ENCODE measurements around the gene AVPR2.

Gene AVPR2

DNA sequence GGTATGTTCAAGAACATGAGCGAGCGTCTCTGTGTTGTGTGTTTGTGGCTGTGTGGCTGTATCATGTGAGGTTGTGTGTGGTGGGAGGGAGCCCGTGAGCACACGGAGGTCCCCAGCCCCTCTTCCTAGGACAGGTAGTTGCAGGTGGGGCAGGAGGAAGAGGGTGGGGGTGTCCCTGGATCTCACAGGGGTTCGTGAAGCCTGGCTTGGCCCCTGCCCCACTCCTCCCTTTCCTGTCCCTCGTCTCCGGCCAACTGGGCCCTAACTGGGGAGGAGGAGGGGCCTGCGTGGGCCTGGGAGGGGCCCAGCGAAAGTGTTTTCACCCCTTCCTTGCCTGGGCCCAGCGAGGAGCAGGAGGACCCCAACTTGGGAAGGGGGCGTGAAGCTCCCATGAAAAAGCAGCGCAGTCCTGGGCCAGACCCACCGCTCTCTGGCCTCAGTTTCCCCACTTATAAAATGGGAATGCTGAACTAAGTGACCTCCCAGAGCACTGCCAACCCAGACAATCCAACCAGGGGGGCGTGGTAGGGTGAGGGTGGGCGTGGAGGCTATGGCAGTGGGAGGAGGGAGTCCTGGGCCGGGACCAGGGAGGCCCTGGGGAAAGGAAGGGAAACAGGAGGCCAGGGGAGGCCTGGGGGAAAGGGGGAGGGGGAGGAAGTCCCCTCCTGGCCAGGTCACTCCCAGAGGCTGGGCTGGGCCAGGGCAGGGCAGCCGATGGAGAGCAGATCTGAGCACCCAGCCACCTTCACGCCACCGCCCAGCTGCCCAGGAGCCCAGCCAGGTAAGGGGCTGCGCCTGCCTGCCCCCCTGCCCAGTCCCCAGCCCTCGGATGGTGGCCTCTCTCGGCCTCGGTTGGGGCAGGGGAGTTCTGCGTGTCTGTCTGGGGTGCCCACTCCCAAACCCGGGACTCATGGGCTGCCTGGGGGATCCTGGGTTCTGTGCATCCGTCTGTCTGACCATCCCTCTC lies at the start of gene AVPR2:
AVPR2 (plus strand) TSS at position 683 of the 967 bp plus-strand sequence. CDS start 473 bp downstream, outside the sequence.
- TF ChIP-seq ZFX (IDR thresholded peaks at IDR 0.05), result no peak
- TF ChIP-seq, protein P1, sequence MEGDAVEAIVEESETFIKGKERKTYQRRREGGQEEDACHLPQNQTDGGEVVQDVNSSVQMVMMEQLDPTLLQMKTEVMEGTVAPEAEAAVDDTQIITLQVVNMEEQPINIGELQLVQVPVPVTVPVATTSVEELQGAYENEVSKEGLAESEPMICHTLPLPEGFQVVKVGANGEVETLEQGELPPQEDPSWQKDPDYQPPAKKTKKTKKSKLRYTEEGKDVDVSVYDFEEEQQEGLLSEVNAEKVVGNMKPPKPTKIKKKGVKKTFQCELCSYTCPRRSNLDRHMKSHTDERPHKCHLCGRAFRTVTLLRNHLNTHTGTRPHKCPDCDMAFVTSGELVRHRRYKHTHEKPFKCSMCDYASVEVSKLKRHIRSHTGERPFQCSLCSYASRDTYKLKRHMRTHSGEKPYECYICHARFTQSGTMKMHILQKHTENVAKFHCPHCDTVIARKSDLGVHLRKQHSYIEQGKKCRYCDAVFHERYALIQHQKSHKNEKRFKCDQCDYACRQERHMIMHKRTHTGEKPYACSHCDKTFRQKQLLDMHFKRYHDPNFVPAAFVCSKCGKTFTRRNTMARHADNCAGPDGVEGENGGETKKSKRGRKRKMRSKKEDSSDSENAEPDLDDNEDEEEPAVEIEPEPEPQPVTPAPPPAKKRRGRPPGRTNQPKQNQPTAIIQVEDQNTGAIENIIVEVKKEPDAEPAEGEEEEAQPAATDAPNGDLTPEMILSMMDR (conservative IDR thresholded peaks at IDR 0.05), result no peak
- H3K27ac ChIP-seq, result no peak within 1 kb of the TSS

- TF ChIP-seq, protein P1 (conservative IDR thresholded peaks at IDR 0.05), result no peak
- no peak for TF ChIP-seq ZFX (IDR thresholded peaks at IDR 0.05)
These were observed 49.8 kb upstream of the AVPR2 start for GRCh38 chrX:153854702-153855101.

GRCh38 chrX:153857348-153857903 lies 47.0 kb upstream of the AVPR2 start:
- TF ChIP-seq ZFX (IDR thresholded peaks at IDR 0.05), result no peak
- TF ChIP-seq, protein P1 (conservative IDR thresholded peaks at IDR 0.05), result no peak
- no peak overlapping the region for H3K27ac ChIP-seq

More at GRCh38 chrX:153854702-153855101, 49.8 kb upstream of the AVPR2 start:
- no peak overlapping the region for H3K27ac ChIP-seq

- no peak overlapping the region for H3K27ac ChIP-seq
- no peak for TF ChIP-seq ZFX (IDR thresholded peaks at IDR 0.05)
- TF ChIP-seq, protein P1 (conservative IDR thresholded peaks at IDR 0.05), result no peak
These were observed 43.3 kb upstream of the AVPR2 start for GRCh38 chrX:153861151-153861550.

DNA sequence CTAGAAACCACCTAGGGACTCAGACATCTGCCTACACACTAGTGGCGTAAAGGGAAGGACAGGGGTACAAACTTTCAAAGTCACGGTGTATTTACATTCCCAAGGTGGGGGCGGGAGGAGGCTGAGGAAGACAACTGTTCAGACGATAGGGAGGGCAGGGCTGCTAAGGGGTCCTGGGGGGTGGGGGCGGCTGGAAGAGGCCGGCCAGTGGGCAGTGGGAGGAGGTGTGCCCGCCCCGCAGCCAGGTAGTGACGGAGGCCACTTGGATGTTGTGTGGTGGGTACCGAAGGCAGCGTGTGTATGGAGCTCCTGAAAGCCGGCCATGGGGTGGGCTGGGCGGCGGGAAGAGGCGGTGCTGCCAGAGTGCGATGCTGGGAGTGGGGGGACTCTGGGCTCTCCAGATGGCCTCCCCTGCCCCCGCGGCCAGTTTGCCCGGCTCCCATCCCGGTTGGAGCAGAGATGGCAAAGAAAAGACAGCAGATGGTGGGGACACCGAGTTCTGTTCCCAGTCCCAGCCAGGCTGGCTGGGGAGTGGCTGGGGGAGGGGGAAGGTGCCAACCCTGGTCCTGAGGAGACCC lies 42.7 kb upstream of the AVPR2 start:
- TF ChIP-seq, protein P1 (conservative IDR thresholded peaks at IDR 0.05), result no peak
- no peak for TF ChIP-seq ZFX (IDR thresholded peaks at IDR 0.05)
- H3K27ac ChIP-seq, result no peak overlapping the region

- H3K27ac ChIP-seq, result no peak overlapping the region
- TF ChIP-seq, protein P1 (conservative IDR thresholded peaks at IDR 0.05), result no peak
These were observed 41.9 kb upstream of the AVPR2 start for GRCh38 chrX:153862369-153863250.

Measured in C4-2B (cell line).